H1 (cell line): Measurements from ENCODE around the gene TRIM71. TPM values are rescaled to one million over a fixed set of nuclear protein-coding genes. Genes with fewer than 3 reads are reported as not detected.

Experiments
- BCL11A ChIP-seq, 2 experiments: IDR thresholded peaks; one replicate each; pipeline ENCODE4 v1.6.1; 2011; ENCODE audit warnings: low read depth in 2 of 2, low read length in 2 of 2, mild to moderate bottlenecking in 2 of 2
- CEBPB ChIP-seq: IDR thresholded peaks from 2 replicates; pipeline ENCODE4 v1.6.1; 2012; ENCODE audit warnings: low read depth, low read length
- CHD2 ChIP-seq: IDR thresholded peaks from 2 replicates; pipeline ENCODE4 v1.6.1; 2012; ENCODE audit warnings: low read length, improper control_type of control experiment
- EP300 ChIP-seq, 2 experiments: IDR thresholded peaks; 1 replicate in 1 of 2; 2 replicates in 1 of 2; pipeline ENCODE4 v1.6.1; 2011 to 2012; ENCODE audit warnings: low read depth in 2 of 2, low read length in 2 of 2, mild to moderate bottlenecking in 2 of 2, borderline replicate concordance in 1 of 2, inconsistent platforms in 1 of 2, moderate library complexity in 1 of 2
- POLR2AphosphoS5 ChIP-seq: IDR thresholded peaks from 2 replicates; pipeline ENCODE4 v1.6.1; 2011; ENCODE audit warnings: low read depth, low read length
- SAP30 ChIP-seq: fragments of 300-600 bp; sonication (generic); IDR thresholded peaks from 2 replicates; pipeline ENCODE4 v1.7.1; 2012; ENCODE audit warnings: low read length, moderate library complexity, mild to moderate bottlenecking, inconsistent platforms; ENCODE audit not compliant: insufficient read depth, insufficient replicate concordance
- TBP ChIP-seq: IDR thresholded peaks from 2 replicates; pipeline ENCODE4 v1.6.1; 2011; ENCODE audit warnings: low read depth, low read length, improper control_type of control experiment
- polyA plus RNA-seq, 7 experiments: library from polyadenylated mRNA; depleted of rRNA in 3 of 7; stranded (reverse) in 5 of 7; unstranded in 2 of 7; fragments of >200 nt in 5 of 7; fragments of 200-250 nt in 2 of 7; gene quantifications; 1 replicate in 5 of 7; 2 replicates in 1 of 7; 4 replicates in 1 of 7; pipeline versions ENCODE4 v1.2.1 to v1.2.3, GENCODE V29; 2011 to 2013; ENCODE audit warnings: missing spikeins in 2 of 7, mixed read lengths in 2 of 7
- total RNA-seq: library from RNA; stranded (reverse); fragmentation: NEBNext Ultra II Directional; extraction: Animal tissue kit (Norgen Biotek cat#: 25700); gene quantifications from 2 replicates; pipeline ENCODE4 v1.2.1, GENCODE V29; 2021
- TF ChIP-seq, protein P1 (sequence below): IDR thresholded peaks from 2 replicates; pipeline ENCODE4 v1.6.1; 2011; ENCODE audit warnings: low read length, improper control_type of control experiment

TRIM71 gene
- total and polyA plus RNA-seq, 2 of the 8 experiments (the other 6 are each of a cell fraction or from before 2014, with no cell fraction given) = 53.7 to 293 TPM

DNA sequence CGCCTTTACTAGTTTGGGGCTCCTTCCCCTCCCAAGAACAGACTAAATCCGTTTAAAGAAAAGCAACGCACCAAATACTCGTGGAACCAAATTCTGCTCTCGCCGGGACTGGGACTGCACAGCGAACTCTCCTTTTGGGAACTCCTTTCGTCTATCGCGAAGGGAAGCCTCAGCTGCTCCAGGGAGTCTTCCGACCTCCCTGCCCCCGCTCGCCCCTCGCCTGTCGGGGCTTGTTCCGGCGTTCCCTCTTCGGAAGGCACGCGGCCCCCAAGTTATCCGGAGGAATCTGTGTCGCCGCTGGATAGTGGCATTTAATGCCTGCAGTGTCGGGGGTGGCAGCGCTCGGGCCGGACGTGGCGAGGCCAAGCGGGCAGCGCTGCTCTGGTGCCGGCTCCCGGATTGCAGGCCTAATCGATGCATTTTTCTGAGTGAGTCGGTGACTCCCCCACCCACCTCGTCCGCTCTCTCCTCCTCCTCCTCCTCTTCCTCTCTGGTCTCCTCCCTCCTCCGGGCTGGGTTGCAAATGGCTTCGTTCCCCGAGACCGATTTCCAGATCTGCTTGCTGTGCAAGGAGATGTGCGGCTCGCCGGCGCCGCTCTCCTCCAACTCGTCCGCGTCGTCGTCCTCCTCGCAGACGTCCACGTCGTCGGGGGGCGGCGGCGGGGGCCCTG, at the start of gene TRIM71 (continued):
- TF ChIP-seq, protein P1, sequence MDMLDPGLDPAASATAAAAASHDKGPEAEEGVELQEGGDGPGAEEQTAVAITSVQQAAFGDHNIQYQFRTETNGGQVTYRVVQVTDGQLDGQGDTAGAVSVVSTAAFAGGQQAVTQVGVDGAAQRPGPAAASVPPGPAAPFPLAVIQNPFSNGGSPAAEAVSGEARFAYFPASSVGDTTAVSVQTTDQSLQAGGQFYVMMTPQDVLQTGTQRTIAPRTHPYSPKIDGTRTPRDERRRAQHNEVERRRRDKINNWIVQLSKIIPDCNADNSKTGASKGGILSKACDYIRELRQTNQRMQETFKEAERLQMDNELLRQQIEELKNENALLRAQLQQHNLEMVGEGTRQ = no peak
- TF ChIP-seq SAP30 (peak; percentile 29), POLR2AphosphoS5 (peak; percentile 22; the same call in 1 of the 2 replicates), CEBPB (no peak), EP300 (IDR thresholded peaks at IDR 0.05; ENCODE audit: borderline replicate concordance in 1 of 2, low read depth in 2 of 2, low read length in 2 of 2) (no peak), TBP (no peak; the same call in 1 of the 2 replicates), BCL11A (IDR thresholded peaks at IDR 0.05; ENCODE audit: low read depth in 2 of 2, low read length in 2 of 2) (no peak), CHD2 (no peak)
